Stomach (tissue), 9 donors: Measurements from ENCODE around the gene GPR176. TPM values are rescaled to one million over a fixed set of nuclear protein-coding genes. Genes with fewer than 3 reads are reported as not detected.

Source experiments
- DNase-seq, 2 donors: peaks; one replicate each; pipeline versions ENCODE4 v3.0.0 to v3.0.0-alpha.2; 2013 to 2019
- H3K27ac ChIP-seq, 5 donors: fragments of 200-600 bp in 4 of 5; sonication (generic) in 4 of 5; one replicate each; pipeline ENCODE4 v1.5.1; 2013 to 2019; ENCODE audit warnings: mild to moderate bottlenecking in 1 of 5, moderate library complexity in 1 of 5
- H3K27me3 ChIP-seq, 3 donors: fragments of 200-600 bp; sonication (generic); one replicate each; pipeline ENCODE4 v1.5.1; 2017 to 2019; ENCODE audit warnings: mixed run types in 1 of 3
- H3K36me3 ChIP-seq, 4 donors: fragments of 200-600 bp; sonication (generic); 1 replicate in 3 of 4; 2 replicates in 1 of 4; pipeline ENCODE4 v1.5.1; 2016 to 2019
- H3K4me1 ChIP-seq, 4 donors: fragments of 200-600 bp; sonication (generic); one replicate each; pipeline ENCODE4 v1.5.1; 2016 to 2019
- H3K4me3 ChIP-seq, 4 donors: fragments of 200-600 bp; sonication (generic) in 3 of 4; one replicate each; pipeline ENCODE4 v1.5.1; 2016 to 2019; ENCODE audit warnings: mild to moderate bottlenecking in 1 of 4
- H3K9me3 ChIP-seq, 4 donors: fragments of 200-600 bp; sonication (generic); one replicate each; pipeline ENCODE4 v1.5.1; 2016 to 2019
- CTCF ChIP-seq, 7 experiments: fragments of 450-650 bp in 4 of 7; fragments of 200-600 bp in 3 of 7; sonication (generic) in 3 of 7; IDR thresholded peaks; one replicate each; pipeline ENCODE4 v1.5.1; 2016 to 2019; ENCODE audit warnings: antibody characterized with exemption in 7 of 7, control low read depth in 2 of 7, mild to moderate bottlenecking in 1 of 7
- EP300 ChIP-seq: sonication (generic); formaldehyde crosslinking; IDR thresholded peaks from one replicate; pipeline ENCODE4 v1.6.1; 2017; ENCODE audit warnings: antibody characterized with exemption
- POLR2A ChIP-seq, 4 donors: fragments of 450-650 bp; IDR thresholded peaks; one replicate each; pipeline ENCODE4 v1.6.1; 2016; ENCODE audit warnings: antibody characterized with exemption in 4 of 4, control low read depth in 2 of 4, mild to moderate bottlenecking in 1 of 4, moderate library complexity in 1 of 4
- POLR2AphosphoS5 ChIP-seq, 3 donors: sonication (generic); formaldehyde crosslinking; IDR thresholded peaks; one replicate each; pipeline ENCODE4 v1.6.1; 2016; ENCODE audit warnings: antibody characterized with exemption in 3 of 3
- WGBS, 5 donors: extraction: QIAGEN DNeasy Blood & Tissue Kit in 3 of 5; methylation state at CpG; one replicate each; pipeline versions ENCODE4 v1.1.5 to v1.1.7; 2013 to 2018; 5-methylcytosine and 5-hydroxymethylcytosine counted together
- intact Hi-C: fragments of 100-400 bp; cut with DNase I; formaldehyde crosslinking; loops from one replicate; pipeline ENCODE4 v1.15.1; 2023; ENCODE audit warnings: low total_unique reads
- polyA plus RNA-seq, 3 donors: library from polyadenylated mRNA; stranded (reverse); fragments of 200-250 nt; gene quantifications; one replicate each; pipeline ENCODE4 v1.2.3, GENCODE V29; 2013
- total RNA-seq, 5 donors: library from RNA; depleted of rRNA; stranded (reverse); fragments of >200 nt; gene quantifications; one replicate each; pipeline versions ENCODE4 v1.1.0 to v1.2.3, GENCODE V29; 2014 to 2016
- donor health status: healthy with polysubstance abuse.
- donor health status: Bipolar disorder and iron deficiency.
- donor health status: healthy.

Gene GPR176
- total and polyA plus RNA-seq, 8 donors = 0.29 to 10.1 (median 1.3) TPM; not detected in 1

- TF ChIP-seq POLR2AphosphoS5 (IDR thresholded peaks at IDR 0.05) (no peak), EP300 (no peak), POLR2A (IDR thresholded peaks at IDR 0.05) (no peak), CTCF (IDR thresholded peaks at IDR 0.05) (no peak)
- no peaks in the 10 kb centered on the region for H3K27me3 ChIP-seq
- intact Hi-C loops = no loop called here
- no peaks in the 10 kb centered on the region for H3K36me3 ChIP-seq
- DNase-seq = no peak
- peaks cover 10 to 49% (median 33%) of the 10 kb centered on the region in 4 donors for H3K4me1 ChIP-seq
- no peak overlapping the region for H3K4me3 ChIP-seq
- H3K27ac ChIP-seq = no peak overlapping the region
- no peaks in the 10 kb centered on the region for H3K9me3 ChIP-seq
- WGBS, 5 donors = 25 to 43% (median 32%) methylated on average over 1 of the region's 1 CpG
These were observed 132.6 kb downstream of the GPR176 start for GRCh38 chr15:39787479-39787878.

GRCh38 chr15:39786447-39787056 is 133.5 kb downstream of the GPR176 start:
- no peaks in the 10 kb centered on the region for H3K9me3 ChIP-seq
- peak in 1 of 2 donors; percentile 77 for DNase-seq
- peaks cover 10 to 56% (median 36%) of the 10 kb centered on the region in 4 donors for H3K4me1 ChIP-seq
- no peak overlapping the region for H3K4me3 ChIP-seq
- no peaks in the 10 kb centered on the region for H3K27me3 ChIP-seq
- H3K36me3 ChIP-seq = no peaks in the 10 kb centered on the region
- TF ChIP-seq POLR2AphosphoS5 (IDR thresholded peaks at IDR 0.05) (no peak), CTCF (IDR thresholded peaks at IDR 0.05) (peak in 5 of 7 experiments; percentile 25 to 56 (median 36))
- intact Hi-C loops = no loop called here
- 8 to 12% (median 11%) methylated on average over 5 of the region's 5 CpGs for WGBS, 5 donors
- H3K27ac ChIP-seq = no peak overlapping the region

- Histone ChIP-seq H3K27me3 (no peaks in the 10 kb centered on the region), H3K36me3 (no peaks in the 10 kb centered on the region), H3K27ac (no peak overlapping the region), H3K4me3 (no peak overlapping the region), H3K9me3 (no peaks in the 10 kb centered on the region), H3K4me1 (peaks cover 10 to 57% (median 36%) of the 10 kb centered on the region in 4 donors)
- intact Hi-C loops = no loop called here
- TF ChIP-seq CTCF (IDR thresholded peaks at IDR 0.05) (no peak), EP300 (no peak), POLR2AphosphoS5 (IDR thresholded peaks at IDR 0.05) (no peak), POLR2A (IDR thresholded peaks at IDR 0.05) (no peak)
- WGBS, 5 donors = 74 to 88% (median 77%) methylated on average over 7 of the region's 7 CpGs
- no peak for DNase-seq
These were observed 134.2 kb downstream of the GPR176 start for GRCh38 chr15:39785841-39786240.

- TF ChIP-seq EP300 (no peak), POLR2AphosphoS5 (IDR thresholded peaks at IDR 0.05) (no peak), CTCF (IDR thresholded peaks at IDR 0.05) (no peak), POLR2A (IDR thresholded peaks at IDR 0.05) (no peak)
- WGBS, 5 donors = 26 to 51% (median 41%) methylated on average over 10 of the region's 10 CpGs
- H3K9me3 ChIP-seq = no peaks in the 10 kb centered on the region
- no peaks in the 10 kb centered on the region for H3K36me3 ChIP-seq
- intact Hi-C loops = no loop called here
- no peak overlapping the region for H3K4me3 ChIP-seq
- peak overlapping the region in 1 of 5 donors; percentile 19 for H3K27ac ChIP-seq
- H3K4me1 ChIP-seq = peaks cover 10 to 57% (median 36%) of the 10 kb centered on the region in 4 donors
- no peak for DNase-seq
- H3K27me3 ChIP-seq = no peaks in the 10 kb centered on the region
These were observed 134.9 kb downstream of the GPR176 start for GRCh38 chr15:39785139-39785538.
